ENCODE measurements around the gene KPNA3.
A peak's percentile ranks its signal among the peaks of the same experiment; 100 is the strongest.

KPNA3 gene

DNA sequence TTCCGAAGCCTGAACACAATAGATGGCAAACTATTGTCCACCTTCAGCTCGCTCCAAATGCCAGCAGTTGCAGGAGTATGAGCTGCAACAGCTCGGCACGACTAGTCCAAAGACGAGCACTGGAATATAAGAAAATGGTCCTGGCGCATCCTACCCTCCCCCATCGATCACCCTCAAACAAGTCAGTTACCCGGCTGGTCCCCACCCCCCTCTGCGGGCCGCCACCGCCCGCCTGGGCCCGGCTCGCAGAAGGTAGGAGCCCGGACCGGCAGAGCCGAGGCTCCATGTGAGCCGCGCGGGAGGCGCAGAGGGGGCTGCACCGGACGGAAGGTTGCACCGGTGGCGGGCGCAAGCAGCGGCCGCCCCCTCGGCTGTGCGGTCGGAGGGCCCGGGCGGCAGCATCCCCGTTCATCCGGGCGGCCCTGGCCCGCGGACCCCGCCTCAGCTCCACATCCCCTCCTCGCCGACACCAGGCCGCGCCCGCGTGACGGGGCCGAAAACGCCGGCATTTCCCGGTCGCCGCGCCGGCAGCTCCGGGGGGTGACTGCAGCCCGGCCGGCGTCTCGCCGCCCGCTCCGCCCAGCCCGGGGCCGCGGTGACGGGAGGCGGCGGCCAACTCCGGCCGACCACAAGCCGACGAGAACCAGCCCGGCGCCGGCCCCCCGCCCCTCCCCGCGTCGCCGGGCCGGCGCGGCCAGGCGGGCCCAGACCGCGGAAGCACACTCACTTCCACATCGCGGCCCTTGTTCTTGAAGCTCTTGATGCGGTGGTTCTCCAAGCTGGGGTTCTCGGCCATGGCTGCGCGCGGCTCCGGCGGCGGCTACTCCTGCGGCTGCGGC, 552 bp downstream of the KPNA3 start:
- WGBS (ENCODE audit: extremely low coverage, insufficient coverage, insufficient read length) = no CpG with 5 or more reads among the region's 98 CpGs
- H2BK120ac ChIP-seq (ENCODE audit: insufficient read depth, low read length, poor library complexity) = peak overlapping the region; percentile 34

DNA sequence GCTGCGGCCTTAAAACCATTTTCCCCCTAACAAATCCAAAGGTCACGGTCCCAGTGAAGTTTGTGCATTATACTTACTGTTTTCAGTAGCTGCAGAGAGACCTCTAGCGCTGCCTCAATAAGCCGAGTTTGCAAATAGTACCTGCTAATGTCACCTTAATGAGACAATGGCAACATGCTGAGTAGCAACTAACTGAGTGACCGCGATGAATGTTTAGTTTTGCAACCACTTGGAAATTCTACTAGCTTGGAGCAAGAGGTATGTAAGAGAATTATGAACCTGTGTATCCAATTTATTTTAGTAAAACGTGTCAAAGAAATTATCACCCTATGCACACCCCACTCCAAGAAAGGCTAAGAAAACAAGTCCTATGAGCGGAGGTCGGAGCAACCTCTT, 1.2 kb downstream of the KPNA3 start:
- peak overlapping the region; percentile 96 for H3K18ac ChIP-seq (ENCODE audit: low read length)
- peak overlapping the region; percentile 94 for H3K9ac ChIP-seq (ENCODE audit: low read length)
- H3K4me1 ChIP-seq (ENCODE audit: control insufficient read depth in 1 of 2, insufficient read depth in 2 of 2, low read length in 2 of 2) = peaks cover 0 to 2% of the 10 kb centered on the region in 2 experiments
- H3K79me2 ChIP-seq (ENCODE audit: control insufficient read depth, insufficient read depth, low read length, poor library complexity) = peaks cover 12% of the 10 kb centered on the region
- H3K4me3 ChIP-seq (ENCODE audit: low read depth, low read length) = peak overlapping the region; percentile 98
- no peak overlapping the region for H2BK5ac ChIP-seq (ENCODE audit: low read depth, low read length, poor library complexity)
- no peak overlapping the region for H4K8ac ChIP-seq (ENCODE audit: low read depth, low read length)
- H3K4ac ChIP-seq (ENCODE audit: low read depth, low read length) = peak overlapping the region; percentile 77
- peak overlapping the region; percentile 98 for H2AFZ ChIP-seq (ENCODE audit: insufficient read depth, low read length, poor library complexity)
- H2AK5ac ChIP-seq (ENCODE audit: low read length) = no peak overlapping the region
- H2BK120ac ChIP-seq (ENCODE audit: insufficient read depth, low read length, poor library complexity) = no peak overlapping the region
- H2BK12ac ChIP-seq (ENCODE audit: low read length) = no peak overlapping the region
- no peaks in the 10 kb centered on the region for H3K9me3 ChIP-seq (ENCODE audit: insufficient read depth, low read depth, low read length)
- H3K23ac ChIP-seq (ENCODE audit: low read length) = no peak overlapping the region
- WGBS (ENCODE audit: extremely low coverage, insufficient coverage, insufficient read length) = no CpG with 5 or more reads among the region's 9 CpGs
- peak overlapping the region; percentile 60 for H3K4me2 ChIP-seq (ENCODE audit: low read length)
- no peak overlapping the region for H3K27ac ChIP-seq (ENCODE audit: low read depth, low read length)
- peak in 1 of 2 donors; percentile 32 for DNase-seq
- H3K36me3 ChIP-seq (ENCODE audit: control insufficient read depth in 1 of 2, insufficient read depth in 2 of 2, low read length in 2 of 2) = no peaks in the 10 kb centered on the region
- H4K91ac ChIP-seq (ENCODE audit: low read depth, low read length) = no peak overlapping the region
- peak overlapping the region; percentile 84 for H4K12ac ChIP-seq (ENCODE audit: low read depth, low read length)
- H3K14ac ChIP-seq (ENCODE audit: low read length) = peak overlapping the region; percentile 98
- H3K79me1 ChIP-seq (ENCODE audit: low read length) = peaks cover 9% of the 10 kb centered on the region
- no peaks in the 10 kb centered on the region for H3K27me3 ChIP-seq (ENCODE audit: insufficient read depth, low read length)

More for the DNA sequence above, 552 bp downstream of the KPNA3 start:
- Histone ChIP-seq H3K27ac (ENCODE audit: low read depth, low read length) (peak overlapping the region; percentile 97), H4K8ac (ENCODE audit: low read depth, low read length) (peak overlapping the region; percentile 44), H3K79me2 (ENCODE audit: control insufficient read depth, insufficient read depth, low read length, poor library complexity) (peaks cover 12% of the 10 kb centered on the region), H2BK12ac (ENCODE audit: low read length) (peak overlapping the region; percentile 45), H2AFZ (ENCODE audit: insufficient read depth, low read length, poor library complexity) (peak overlapping the region; percentile 98), H2BK5ac (ENCODE audit: low read depth, low read length, poor library complexity) (peak overlapping the region; percentile 44), H3K18ac (ENCODE audit: low read length) (peak overlapping the region; percentile 96), H3K9me3 (ENCODE audit: insufficient read depth, low read depth, low read length) (no peaks in the 10 kb centered on the region), H3K4me1 (ENCODE audit: control insufficient read depth in 1 of 2, insufficient read depth in 2 of 2, low read length in 2 of 2) (peaks cover 0 to 2% of the 10 kb centered on the region in 2 experiments), H3K27me3 (ENCODE audit: insufficient read depth, low read length) (no peaks in the 10 kb centered on the region), H3K36me3 (ENCODE audit: control insufficient read depth in 1 of 2, insufficient read depth in 2 of 2, low read length in 2 of 2) (no peaks in the 10 kb centered on the region), H3K9ac (ENCODE audit: low read length) (peak overlapping the region; percentile 94), H3K4me3 (ENCODE audit: low read depth, low read length) (peak overlapping the region; percentile 98), H3K14ac (ENCODE audit: low read length) (peak overlapping the region; percentile 98), H4K12ac (ENCODE audit: low read depth, low read length) (peak overlapping the region; percentile 84), H3K23ac (ENCODE audit: low read length) (no peak overlapping the region), H4K91ac (ENCODE audit: low read depth, low read length) (peak overlapping the region; percentile 75), H3K79me1 (ENCODE audit: low read length) (peaks cover 9% of the 10 kb centered on the region), H2AK5ac (ENCODE audit: low read length) (no peak overlapping the region), H3K4me2 (ENCODE audit: low read length) (peak overlapping the region; percentile 60), H3K4ac (ENCODE audit: low read depth, low read length) (peak overlapping the region; percentile 77)
- DNase-seq = peak in 1 of 2 donors; percentile 41

DNA sequence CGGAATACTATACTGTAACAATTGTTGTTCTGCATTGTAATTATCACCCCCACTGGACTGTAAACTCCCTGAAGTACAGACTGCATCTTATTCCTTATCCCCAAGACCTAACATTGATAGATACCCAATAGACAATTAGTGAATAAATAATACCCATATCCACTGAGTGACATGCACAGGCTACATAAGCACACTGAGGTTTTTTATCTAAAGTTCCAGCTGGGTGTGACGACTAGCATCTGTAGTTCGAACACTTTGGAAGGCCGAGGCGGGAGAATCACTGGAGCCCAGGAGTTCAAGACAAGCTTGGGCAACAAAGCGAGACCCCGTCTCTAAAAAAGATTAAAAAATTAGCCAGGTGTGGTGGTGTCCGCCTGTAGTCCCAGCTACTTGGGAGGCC, 2.5 kb downstream of the KPNA3 start:
- H3K4ac ChIP-seq (ENCODE audit: low read depth, low read length) = peak overlapping the region; percentile 70
- no peak for DNase-seq
- no peak overlapping the region for H3K23ac ChIP-seq (ENCODE audit: low read length)
- no peaks in the 10 kb centered on the region for H3K36me3 ChIP-seq (ENCODE audit: control insufficient read depth in 1 of 2, insufficient read depth in 2 of 2, low read length in 2 of 2)
- no peak overlapping the region for H2BK12ac ChIP-seq (ENCODE audit: low read length)
- H2BK5ac ChIP-seq (ENCODE audit: low read depth, low read length, poor library complexity) = no peak overlapping the region
- no peak overlapping the region for H4K8ac ChIP-seq (ENCODE audit: low read depth, low read length)
- H2AFZ ChIP-seq (ENCODE audit: insufficient read depth, low read length, poor library complexity) = peak overlapping the region; percentile 48
- peaks cover 12% of the 10 kb centered on the region for H3K79me2 ChIP-seq (ENCODE audit: control insufficient read depth, insufficient read depth, low read length, poor library complexity)
- H3K14ac ChIP-seq (ENCODE audit: low read length) = no peak overlapping the region
- no peak overlapping the region for H2BK120ac ChIP-seq (ENCODE audit: insufficient read depth, low read length, poor library complexity)
- H3K4me3 ChIP-seq (ENCODE audit: low read depth, low read length) = no peak overlapping the region
- no CpG with 5 or more reads among the region's 8 CpGs for WGBS (ENCODE audit: extremely low coverage, insufficient coverage, insufficient read length)
- H4K91ac ChIP-seq (ENCODE audit: low read depth, low read length) = no peak overlapping the region
- H3K4me1 ChIP-seq (ENCODE audit: control insufficient read depth in 1 of 2, insufficient read depth in 2 of 2, low read length in 2 of 2) = peaks cover 0 to 2% of the 10 kb centered on the region in 2 experiments
- H3K27me3 ChIP-seq (ENCODE audit: insufficient read depth, low read length) = no peaks in the 10 kb centered on the region
- H4K12ac ChIP-seq (ENCODE audit: low read depth, low read length) = no peak overlapping the region
- no peak overlapping the region for H2AK5ac ChIP-seq (ENCODE audit: low read length)
- no peak overlapping the region for H3K4me2 ChIP-seq (ENCODE audit: low read length)
- H3K9me3 ChIP-seq (ENCODE audit: insufficient read depth, low read depth, low read length) = no peaks in the 10 kb centered on the region
- H3K27ac ChIP-seq (ENCODE audit: low read depth, low read length) = no peak overlapping the region
- H3K9ac ChIP-seq (ENCODE audit: low read length) = no peak overlapping the region
- peaks cover 9% of the 10 kb centered on the region for H3K79me1 ChIP-seq (ENCODE audit: low read length)
- H3K18ac ChIP-seq (ENCODE audit: low read length) = no peak overlapping the region

DNA sequence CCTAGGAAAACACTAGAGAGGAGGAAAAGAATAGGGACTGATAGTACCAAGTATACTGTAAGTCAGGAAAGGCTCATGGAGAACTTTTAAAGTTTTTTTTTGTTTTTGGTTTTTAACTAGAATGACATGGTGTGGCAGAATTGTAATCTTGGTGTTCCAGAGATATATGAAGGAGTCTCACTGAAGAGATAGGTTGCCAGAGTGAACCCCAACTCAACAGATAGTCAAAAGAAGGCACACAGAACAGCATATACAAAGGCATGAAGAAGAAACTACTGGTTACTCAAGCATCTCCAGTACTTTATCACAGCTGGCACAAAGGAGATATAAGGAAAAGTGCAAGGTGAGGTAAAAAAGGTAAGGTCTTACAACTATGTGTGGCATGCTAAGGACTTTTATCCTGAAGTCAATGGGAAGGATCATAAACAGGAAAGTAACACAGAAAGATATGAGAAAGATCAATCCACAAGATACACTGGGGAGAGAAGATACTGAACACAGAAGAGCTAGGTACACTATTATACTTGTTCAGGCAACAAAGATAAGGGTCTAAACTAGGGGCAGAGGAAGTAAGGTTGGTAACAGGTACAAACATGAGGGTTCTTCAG, 6.0 kb downstream of the KPNA3 start:
- Histone ChIP-seq H2AK5ac (ENCODE audit: low read length) (no peak overlapping the region), H3K4me3 (ENCODE audit: low read depth, low read length) (no peak overlapping the region), H4K91ac (ENCODE audit: low read depth, low read length) (no peak overlapping the region), H3K36me3 (ENCODE audit: control insufficient read depth in 1 of 2, insufficient read depth in 2 of 2, low read length in 2 of 2) (no peaks in the 10 kb centered on the region), H3K79me2 (ENCODE audit: control insufficient read depth, insufficient read depth, low read length, poor library complexity) (peaks cover 4% of the 10 kb centered on the region), H3K79me1 (ENCODE audit: low read length) (no peaks in the 10 kb centered on the region), H3K18ac (ENCODE audit: low read length) (no peak overlapping the region), H3K27ac (ENCODE audit: low read depth, low read length) (no peak overlapping the region), H2AFZ (ENCODE audit: insufficient read depth, low read length, poor library complexity) (no peak overlapping the region), H2BK12ac (ENCODE audit: low read length) (no peak overlapping the region), H2BK5ac (ENCODE audit: low read depth, low read length, poor library complexity) (no peak overlapping the region), H3K23ac (ENCODE audit: low read length) (no peak overlapping the region), H3K27me3 (ENCODE audit: insufficient read depth, low read length) (no peaks in the 10 kb centered on the region), H3K14ac (ENCODE audit: low read length) (no peak overlapping the region), H3K4ac (ENCODE audit: low read depth, low read length) (no peak overlapping the region), H3K4me2 (ENCODE audit: low read length) (no peak overlapping the region), H2BK120ac (ENCODE audit: insufficient read depth, low read length, poor library complexity) (no peak overlapping the region), H4K8ac (ENCODE audit: low read depth, low read length) (no peak overlapping the region), H4K12ac (ENCODE audit: low read depth, low read length) (no peak overlapping the region), H3K9me3 (ENCODE audit: insufficient read depth, low read depth, low read length) (no peaks in the 10 kb centered on the region), H3K9ac (ENCODE audit: low read length) (no peak overlapping the region), H3K4me1 (ENCODE audit: control insufficient read depth in 1 of 2, insufficient read depth in 2 of 2, low read length in 2 of 2) (no peaks in the 10 kb centered on the region)
- DNase-seq = no peak

All from trophoblast cell (in vitro differentiated cells and primary cell).